ENCODE data around the gene GON7.
"Not testable (repeated sequence)": the region's sequence is repeated elsewhere in the genome, so short reads cannot be mapped to it uniquely, and the experiment has no call there.

Gene GON7

DNA sequence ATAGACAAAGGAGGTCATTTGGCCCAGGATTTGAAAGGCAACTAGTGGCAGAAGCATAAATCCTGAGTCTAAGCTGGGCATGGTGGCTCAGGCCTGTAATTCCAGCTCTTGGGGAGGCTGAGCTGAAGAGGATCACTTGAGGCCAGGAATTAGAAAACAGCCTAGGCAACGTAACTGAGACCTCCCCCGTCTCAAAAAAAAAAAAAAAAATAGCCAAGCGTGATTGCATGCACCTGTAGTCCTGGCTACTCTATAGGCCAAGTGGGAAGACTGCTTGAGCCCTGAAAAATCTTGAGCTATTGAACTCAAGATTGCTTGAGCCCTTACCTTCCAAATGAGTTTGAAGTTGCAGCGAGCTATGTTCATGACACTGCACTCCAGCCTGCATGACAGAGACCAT is 7.8 kb downstream of the GON7 start:
- DNase-seq = no peak

DNA sequence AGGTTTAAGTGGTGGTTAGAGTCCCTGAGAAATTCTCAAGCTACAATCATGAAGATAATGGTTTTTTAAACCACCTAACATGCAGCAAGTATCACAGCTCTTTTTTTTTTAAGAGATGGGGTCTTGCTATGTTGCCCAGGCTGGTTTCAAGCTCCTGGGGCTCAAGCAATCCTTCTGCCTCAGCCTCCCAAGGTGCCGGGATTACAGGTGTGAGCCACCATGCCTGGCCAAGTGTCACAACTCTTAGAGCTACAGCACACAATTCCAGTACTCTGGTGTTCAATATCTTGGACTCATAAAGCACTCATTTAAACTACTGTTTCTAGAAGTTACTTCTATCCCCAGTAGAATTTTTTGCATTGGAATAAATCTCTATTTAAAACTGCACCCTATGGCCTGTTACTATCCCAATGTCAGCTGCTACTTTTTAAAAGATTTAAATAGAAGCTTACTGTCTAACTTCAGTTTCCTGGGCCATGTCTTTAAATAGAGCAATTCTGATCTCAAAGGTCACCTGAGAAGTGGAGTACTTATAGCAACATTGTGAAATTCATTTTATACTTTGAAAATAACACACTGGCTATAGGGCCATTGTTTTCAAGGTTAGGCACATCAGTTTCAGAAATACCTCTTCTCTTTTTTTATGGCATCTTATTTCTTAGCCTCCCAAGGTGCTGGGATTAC is 11.4 kb downstream of the GON7 start:
- DNase-seq = no peak

DNA sequence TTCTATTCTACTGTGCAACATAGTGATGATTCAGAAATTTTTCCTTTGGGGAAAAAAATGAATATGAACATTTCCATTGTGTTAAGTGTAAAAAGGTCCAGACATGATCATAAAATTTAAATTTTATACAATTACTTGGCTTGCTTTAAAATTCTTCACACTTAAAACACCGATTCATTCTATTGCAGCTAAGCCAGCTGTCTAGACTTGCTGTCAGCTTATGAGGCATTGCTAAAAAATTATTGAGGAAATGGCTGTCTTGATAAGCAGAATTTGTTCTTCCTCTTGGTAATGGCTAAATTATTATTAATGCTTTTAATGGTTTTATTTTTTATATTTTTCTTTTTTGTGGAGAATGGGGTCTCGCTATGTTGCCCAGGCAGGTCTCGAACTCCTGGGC is 19.9 kb downstream of the GON7 start:
- DNase-seq = no peak

DNA sequence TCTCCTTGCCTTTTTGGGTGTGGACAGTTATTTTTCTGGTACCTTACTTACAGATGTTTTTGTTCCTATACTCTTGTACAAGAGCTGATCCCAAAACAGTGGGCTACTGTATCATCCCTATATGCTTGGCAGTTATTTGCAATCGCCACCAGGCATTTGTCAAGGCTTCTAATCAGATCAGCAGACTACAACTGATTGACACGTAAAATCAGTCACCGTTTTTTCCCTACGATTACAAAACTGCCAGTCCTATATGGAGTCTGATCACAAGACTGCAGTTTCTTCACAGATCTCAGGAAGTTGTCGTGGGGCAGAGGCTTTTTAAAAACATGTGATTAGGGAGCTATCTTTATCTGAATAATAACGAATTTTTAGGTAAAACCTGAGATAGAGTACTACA is 20.4 kb downstream of the GON7 start:
- no peak for DNase-seq

DNA sequence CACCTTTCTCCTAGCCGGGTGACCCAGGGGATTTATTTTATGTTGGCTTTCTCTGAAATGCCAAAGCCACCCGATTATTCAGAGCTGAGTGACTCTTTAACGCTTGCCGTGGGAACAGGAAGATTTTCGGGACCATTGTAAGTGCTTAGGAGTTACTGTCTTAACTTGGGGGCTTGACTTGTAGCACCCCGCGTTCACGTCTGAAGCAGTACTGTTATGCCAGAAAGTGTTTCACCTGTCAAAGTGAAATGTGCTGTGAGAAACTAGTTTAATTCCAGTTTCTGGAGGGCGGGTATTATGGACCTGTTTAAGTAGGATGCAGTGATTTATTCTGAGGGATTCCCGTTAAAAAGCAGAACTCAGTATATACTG is 21.5 kb downstream of the GON7 start:
- DNase-seq = no peak

DNA sequence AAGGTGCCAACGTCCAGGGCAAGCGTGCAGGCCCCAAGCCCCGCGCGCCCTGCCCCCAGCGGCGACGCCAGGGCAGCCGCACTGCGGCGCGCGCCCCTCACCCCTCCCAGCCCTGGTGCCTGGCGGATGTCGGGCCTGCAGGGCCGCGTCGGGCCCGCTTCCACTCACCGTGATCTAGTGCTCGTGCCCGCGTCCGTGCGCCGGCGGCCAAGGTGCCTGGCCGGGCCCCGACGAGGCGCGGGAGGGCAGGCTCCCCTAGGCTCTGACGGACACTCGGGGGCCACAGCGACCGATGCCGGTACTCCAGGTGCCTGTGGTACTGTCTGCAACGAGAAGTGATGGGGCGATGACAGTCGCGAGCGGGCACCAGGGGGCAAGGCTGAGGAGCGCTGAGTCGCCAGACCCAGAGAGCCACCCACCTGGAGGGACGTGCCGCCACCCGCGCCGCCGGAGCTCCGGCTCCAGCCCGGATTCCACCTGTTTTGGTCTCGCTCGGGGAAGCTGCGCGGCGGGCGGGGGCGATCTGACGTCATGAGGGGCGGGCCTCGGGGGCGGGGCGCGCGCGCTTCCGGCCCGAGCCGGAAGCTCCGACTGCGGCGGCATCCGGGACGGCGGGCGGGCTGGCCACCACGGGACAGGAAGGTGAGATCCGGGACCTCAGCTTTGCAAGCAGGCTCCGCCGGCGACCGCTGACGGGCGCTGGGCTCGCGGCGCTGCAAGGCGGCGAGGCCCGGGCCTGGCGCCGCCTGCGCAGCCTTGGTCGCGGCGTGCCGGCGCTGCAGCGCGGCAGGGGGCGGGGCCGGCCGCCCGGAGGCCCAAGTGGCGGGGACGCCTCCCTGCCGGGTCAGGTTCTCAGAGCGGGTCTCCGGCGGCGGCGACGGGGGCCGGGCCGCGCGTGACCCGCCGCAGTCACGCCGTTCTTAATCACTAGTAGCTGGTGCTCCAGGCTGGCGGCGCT is 22.2 kb downstream of the GON7 start, which contains the start of the genes LYSET and MOAP1:
Gene LYSET, plus strand, starts transcription at position 927 of the 958 bp plus-strand sequence. CDS start 89 bp downstream, outside the sequence.
Gene MOAP1, minus strand, starts transcription at position 507 of the 958 bp plus-strand sequence. CDS start 655 bp downstream, outside the sequence.
- peak; percentile 96 for DNase-seq

DNA sequence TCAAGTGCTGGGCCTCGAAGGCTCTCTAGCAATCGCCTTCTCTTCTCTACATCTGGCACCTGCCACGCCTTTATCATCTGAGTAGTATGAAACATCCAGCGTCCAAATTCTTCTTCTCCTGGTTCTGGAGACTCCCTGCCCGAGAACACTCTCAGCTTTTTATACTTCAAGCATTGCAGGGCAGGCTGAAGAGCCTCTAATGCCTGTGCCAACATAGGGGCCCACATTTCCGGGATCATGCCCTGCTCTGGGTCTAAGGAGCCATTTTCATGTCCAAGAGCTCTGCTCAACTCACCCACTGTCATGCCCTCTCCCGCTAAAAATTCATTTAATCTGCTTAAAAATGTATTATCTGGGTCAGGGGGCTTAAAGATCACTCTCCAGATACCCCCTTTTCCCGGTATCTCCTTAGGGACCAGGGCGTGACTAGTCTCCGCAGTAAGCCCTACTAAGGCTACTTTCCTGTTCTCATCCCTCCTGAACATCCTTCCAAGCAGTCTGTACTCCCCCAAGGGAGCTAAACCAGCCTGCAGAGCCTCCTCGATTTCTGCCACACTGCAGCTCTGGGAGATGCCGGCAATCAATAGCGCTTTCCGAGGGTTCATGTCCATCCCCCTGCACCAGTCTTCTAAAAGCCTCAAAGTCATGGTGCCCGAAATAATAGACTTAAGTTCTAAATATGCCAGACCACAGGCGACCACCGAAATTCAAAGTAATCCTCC is 23.1 kb downstream of the GON7 start:
- DNase-seq = peak; percentile 54

DNA sequence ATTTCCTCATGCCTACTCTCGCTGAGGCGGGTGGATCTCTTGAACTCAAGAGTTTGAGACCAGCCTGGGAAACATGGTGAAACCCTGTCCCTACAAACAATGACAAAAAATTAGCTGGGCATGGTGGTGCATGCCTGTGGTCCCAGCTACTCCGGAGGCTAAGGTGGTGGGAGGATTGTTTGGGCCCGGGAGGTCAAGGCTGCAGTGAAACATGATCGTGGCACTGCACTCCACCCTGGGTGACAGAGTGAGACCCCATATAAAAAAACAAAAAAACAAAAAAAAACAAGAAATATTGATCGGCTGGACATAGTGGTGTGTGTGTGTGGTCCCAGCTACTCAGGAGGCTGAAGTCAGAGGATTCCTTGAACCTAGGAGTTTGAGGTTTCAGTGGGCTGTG is 31.4 kb downstream of the GON7 start:
- DNase-seq = no peak

DNA sequence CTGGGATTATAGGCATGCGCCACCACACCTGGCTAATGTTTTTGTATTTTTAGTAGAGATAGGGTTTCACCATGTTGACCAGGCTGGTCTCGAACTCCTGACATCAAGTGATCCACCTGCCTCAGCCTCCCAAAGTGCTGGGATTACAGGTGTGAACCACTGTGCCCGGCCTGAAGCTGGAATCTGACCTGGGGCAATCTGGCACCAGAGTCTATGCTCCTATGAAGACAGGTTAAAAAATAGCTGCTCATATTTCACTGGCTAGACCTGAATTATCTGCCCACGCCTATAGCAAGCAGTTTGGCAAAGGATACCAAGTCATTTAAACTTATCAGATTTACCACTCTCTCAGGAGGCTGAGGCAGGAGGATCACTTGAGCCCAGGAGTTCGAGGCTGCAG is 32.1 kb downstream of the GON7 start:
- peak; percentile 13 for DNase-seq

DNA sequence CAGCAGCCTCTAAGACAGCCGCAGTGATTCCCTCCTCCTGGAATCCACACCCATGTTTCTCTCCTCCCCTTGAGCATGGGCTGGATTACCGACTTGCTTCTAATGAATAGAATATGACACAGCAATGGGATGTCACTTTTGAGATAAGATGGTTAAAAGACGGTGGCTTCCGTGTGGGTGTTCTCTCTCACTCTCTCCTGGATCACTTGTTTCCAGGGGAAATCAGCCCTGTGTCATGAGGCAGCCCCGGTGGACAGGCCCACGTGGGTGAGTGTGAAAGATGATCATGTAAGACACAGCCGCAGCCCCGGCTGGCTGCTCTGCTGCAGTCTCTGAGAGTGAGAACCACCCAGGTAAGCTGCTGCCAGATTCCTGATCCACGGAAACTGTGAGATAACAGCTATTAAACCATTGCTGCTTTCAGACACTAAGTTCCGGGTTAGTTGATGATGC is 32.9 kb downstream of the GON7 start:
- peak; percentile 41 for DNase-seq

DNA sequence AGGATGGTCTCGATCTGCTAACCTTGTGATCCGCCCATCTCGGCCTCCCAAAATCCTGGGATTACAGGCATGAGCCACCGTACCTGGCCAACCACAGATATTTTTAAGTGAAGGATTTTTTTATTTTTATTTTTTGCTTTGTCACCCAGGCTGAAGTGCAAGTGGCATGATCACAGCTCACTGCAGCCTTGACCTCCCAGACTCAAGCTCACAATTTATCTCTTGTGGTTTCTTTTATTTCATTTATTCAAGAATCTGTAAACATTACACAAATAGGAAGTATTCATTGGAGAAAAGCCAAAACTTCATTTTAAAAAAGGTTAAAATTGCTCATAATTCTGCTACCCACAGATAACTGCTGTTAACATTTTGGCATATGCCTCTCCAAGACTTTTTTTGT is 35.5 kb downstream of the GON7 start:
- no peak for DNase-seq

DNA sequence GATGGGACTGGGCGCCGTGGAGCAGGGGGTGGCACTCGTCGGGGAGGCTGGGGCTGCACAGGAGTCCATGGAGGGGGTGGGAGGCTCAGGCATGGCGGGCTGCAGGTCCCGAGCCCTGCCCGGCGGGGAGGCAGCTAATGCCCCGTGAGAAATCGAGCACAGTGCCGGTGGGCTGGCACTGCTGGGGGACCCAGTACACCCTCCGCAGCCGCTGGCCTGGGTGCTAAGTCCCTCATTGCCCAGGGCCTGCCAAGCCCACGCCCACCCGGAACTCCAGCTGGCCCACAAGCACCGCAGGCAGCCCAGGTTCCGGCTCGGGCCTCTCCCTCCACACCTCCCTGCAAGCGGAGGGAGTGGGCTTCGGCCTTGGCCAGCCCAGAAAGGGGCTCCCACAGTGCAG is 36.7 kb downstream of the GON7 start:
- not testable (repeated sequence) for DNase-seq

DNA sequence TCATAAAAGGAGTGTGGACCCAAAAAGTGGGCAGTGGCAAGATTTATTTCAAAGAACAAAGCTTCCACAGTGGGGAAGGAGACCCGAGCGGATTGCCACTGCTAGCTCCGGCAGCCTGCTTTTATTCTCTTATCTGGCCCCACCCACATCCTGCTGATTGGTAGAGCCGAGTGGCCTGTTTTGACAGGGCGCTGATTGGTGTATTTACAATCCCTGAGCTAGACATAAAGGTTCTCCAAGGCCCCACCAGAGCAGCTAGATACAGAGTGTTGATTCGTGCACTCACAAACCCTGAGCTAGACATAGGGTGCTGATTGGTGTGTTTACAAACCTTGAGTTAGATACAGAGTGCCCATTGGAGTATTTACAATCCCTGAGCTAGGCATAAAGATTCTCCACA is 37.2 kb downstream of the GON7 start:
- DNase-seq = not testable (repeated sequence)

DNA sequence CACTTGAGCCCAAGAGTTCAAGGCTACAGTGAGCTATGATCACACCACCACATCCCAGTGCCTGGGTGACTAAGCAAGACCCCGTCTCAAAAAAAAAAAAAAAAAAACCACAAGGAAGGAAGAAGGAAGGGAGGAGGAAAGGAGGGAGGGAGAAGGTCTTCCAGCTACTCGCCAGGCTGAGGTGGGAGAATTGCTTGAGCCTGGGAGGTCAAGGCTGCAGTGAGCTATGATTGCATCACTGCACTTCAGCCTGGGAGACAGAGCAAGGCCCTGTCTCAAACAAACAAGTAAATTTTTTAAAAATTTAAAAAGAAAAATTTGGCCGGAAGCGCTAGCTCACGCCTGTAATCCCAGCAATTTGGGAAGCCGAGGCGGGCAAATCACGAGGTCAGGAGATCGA is 38.3 kb downstream of the GON7 start:
- not testable (repeated sequence) for DNase-seq

DNA sequence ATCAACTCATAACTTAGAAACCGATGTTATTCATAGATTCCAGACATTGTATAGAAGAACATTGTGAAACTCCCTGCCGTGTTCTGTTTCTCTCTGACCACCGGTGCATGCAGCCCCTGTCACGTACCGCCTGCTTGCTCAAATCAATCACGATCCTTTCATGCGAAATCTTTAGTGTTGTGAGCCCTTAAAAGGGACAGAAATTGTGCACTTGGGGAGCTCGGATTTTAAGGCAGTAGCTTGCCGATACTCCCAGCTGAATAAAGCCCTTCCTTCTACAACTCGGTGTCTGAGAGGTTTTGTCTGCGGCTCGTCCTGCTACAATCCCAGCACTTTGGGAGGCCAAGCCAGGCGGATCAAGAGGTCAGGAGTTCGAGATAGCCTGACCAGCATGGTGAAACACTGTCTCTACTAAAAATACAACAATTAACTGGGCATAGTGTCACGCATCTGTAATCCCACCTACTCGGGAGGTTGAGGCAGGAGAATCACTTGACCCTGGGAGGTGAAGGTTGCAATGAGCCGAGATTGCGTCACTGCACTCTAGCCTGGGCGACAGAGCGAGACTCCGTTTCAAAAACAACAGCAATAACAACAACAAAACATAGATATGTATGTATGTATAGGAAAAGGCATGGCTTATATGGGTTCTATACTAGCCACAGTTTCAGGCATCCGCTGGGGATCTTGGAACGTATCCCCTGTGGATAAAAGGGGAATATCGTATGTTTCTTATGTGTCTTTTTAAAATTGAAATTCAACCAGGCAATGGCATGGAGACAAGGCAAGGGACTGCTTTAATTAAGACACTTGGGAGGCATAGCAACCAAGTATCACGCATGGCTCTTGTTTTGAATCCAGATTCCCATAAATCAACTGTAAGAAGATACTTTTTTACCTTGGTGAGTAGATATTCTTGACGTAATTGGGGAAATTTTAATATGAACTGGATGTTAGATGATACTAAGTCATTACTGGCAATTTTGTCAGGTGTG is 41.3 kb downstream of the GON7 start:
- DNase-seq = not testable (repeated sequence)

DNA sequence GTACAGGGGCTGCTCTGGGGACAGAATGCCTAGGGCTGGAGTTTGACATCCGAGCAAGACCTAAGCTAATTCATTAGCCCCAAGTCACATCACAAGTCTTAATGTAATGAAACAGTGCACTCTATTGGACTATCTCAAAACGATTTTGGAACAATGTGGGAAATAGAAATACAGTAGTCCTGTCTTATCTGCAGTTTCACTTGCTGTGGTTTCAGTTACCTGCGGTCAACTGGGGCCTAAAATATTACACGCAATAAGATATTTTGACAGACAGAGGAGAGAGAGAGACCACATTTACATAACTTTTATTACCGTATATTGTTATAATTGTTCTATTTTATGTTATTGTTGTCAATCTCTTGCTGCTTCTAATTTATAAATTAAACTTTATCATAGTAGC is 43.3 kb downstream of the GON7 start:
- peak; percentile 14 for DNase-seq

DNA sequence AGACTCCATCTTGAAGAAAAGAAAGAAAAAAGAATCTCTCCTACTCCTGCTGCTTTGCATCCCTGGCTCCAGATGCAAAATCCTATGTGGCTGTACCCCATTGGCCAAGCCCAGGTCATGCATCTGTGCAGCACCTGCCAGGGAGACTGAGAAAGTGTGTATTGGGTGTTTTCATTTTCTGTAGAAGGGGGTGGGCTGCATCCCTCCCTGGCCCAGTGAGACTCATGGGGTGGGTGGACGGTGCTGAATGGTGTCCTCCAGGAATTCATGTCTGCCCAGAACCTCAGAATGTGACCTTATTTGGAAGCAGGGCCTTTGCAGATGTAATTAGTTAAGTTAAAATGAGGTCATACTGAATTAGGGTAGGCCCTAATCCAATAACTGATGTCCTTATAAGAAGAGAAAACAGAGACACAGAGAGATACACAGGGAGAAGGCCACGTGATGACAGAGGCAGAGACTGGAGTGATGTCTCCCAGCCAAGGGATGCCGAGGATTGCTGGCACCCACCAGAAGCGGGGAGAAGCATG is 45.4 kb downstream of the GON7 start:
- DNase-seq = no peak

DNA sequence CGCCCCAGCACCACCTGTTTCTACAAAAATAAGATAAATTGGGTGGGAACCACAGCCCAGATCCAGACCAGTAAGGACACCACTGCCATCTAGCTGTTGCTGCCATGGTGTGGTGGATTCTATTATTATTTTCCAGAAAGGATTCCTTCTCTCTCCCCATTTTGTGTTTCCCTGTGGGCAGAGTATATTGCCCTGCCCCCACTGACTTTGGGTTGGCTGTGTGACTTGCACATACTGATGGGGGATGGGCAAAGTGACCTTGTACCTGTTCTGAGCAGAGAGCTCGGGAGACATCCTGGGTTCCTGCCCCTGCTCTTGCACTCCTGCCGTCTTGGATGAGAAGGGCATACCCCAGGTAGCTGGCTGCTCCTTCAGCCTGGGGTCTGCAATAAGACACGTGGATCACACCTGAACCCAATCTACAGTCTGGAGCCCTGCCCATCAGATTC is 46.5 kb downstream of the GON7 start:
- peak; percentile 80 for DNase-seq

DNA sequence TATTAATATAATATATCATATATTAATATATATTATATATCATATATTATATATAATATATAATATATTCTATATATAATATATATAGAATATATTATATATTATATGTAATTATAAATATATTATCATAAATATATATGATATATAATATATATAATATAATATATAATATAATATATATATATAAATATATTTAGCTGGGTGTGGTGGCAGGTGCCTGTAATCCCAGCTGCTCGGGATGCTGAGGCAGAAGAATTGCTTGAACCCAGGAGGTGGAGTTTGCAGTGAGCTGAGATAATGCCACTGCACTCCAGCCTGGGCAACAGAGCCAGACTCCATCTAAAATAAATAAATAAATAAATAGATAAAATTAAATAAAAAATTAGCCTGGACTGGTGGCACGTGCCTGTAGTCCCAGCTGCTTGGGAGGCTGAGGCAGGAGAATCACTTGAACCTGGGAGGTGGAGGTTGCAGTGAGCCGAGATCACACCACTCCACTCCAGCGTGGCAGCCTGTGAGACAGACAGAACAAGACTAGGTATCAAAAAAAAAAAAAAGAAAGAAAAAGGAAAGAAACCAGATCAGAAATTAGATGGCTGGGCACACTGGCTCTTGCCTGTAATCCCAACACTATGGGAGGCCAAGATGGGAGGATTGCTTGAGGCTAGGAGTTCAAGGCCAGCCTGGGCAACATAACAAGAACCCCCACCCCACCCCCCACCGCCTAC is 47.1 kb downstream of the GON7 start:
- DNase-seq = not testable (repeated sequence)

DNA sequence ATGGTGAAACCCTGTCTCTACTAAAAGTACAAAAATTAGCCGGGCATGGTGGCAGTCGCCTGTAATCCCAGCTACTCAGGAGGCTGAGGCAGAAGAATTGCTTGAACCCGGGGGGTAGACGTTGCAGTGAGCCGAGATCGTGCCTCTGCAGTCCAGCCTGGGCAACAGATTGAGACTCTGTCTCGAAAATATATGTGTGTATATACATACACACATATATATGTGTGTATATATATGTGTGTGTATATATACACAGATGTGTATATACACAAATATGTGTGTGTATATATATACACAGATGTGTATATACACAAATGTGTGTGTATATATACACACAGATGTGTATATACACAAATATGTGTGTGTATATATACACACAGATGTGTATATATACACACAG is 48.5 kb downstream of the GON7 start:
- DNase-seq = peak; percentile 15
